ENCODE measurements around the gene NASP. TPM values are rescaled to one million over a fixed set of nuclear protein-coding genes. Genes with fewer than 3 reads are reported as not detected.

Gene NASP
- total and polyA plus RNA-seq, 2 of the 4 experiments (the other 2 are of a cell fraction) = 56.6 to 124 TPM

GRCh38 chr1:45647248-45648021 lies 63.6 kb downstream of the NASP start:
- Histone ChIP-seq H2BK5ac (ENCODE audit: low read depth, low read length, poor library complexity, severe bottlenecking) (no peak overlapping the region), H2BK15ac (ENCODE audit: low read depth, low read length) (no peak overlapping the region), H2BK20ac (ENCODE audit: low read depth, low read length) (no peak overlapping the region), H3K4ac (ENCODE audit: low read depth, low read length) (no peak overlapping the region), H3K56ac (ENCODE audit: extremely low read depth, insufficient read depth, low read length) (no peak overlapping the region), H3K9ac (ENCODE audit: low read depth, low read length) (no peak overlapping the region), H2BK120ac (ENCODE audit: low read depth, low read length) (no peak overlapping the region), H4K91ac (ENCODE audit: insufficient read depth, low read depth, low read length) (no peak overlapping the region), H4K20me1 (ENCODE audit: insufficient read depth, low read length) (0 out of 2 replicates have a peak, but pooled peaks cover 5% of the 10 kb centered on the region), H2AFZ (replicated peaks; ENCODE audit: low read length, poor library complexity) (no peak overlapping the region), H3K27me3 (ENCODE audit: control insufficient read depth, insufficient read depth, low read length) (no peaks in the 10 kb centered on the region), H3K9me3 (ENCODE audit: control insufficient read depth, insufficient read depth, low read length) (no peaks in the 10 kb centered on the region), H3K79me1 (ENCODE audit: low read depth in 1 of 2, low read length in 2 of 2) (peaks cover 30 to 53% of the 10 kb centered on the region in 2 experiments), H3K23ac (ENCODE audit: low read depth, low read length) (no peak overlapping the region), H3K4me1 (ENCODE audit: control insufficient read depth, insufficient read depth, low read length) (no peaks in the 10 kb centered on the region), H2AK5ac (ENCODE audit: low read depth, low read length) (no peak overlapping the region), H3K14ac (replicated peaks; ENCODE audit: low read depth, low read length) (no peak overlapping the region), H2AK9ac (replicated peaks; ENCODE audit: low read depth, low read length, poor library complexity) (no peak overlapping the region), H3K9me1 (ENCODE audit: insufficient read depth, low read length) (peaks cover 14% of the 10 kb centered on the region), H3K36me3 (ENCODE audit: control insufficient read depth, insufficient read depth, low read length) (peaks cover 29% of the 10 kb centered on the region), H3K4me2 (ENCODE audit: low read depth, low read length) (no peak overlapping the region), H3K4me3 (ENCODE audit: insufficient read depth, low read depth, low read length) (no peak overlapping the region), H3K18ac (ENCODE audit: low read depth, low read length) (no peak overlapping the region), H4K5ac (ENCODE audit: low read depth, low read length) (no peak overlapping the region), H3K27ac (ENCODE audit: insufficient read depth, low read length) (no peak overlapping the region), H4K8ac (ENCODE audit: low read depth in 2 of 2, low read length in 2 of 2) (no peak overlapping the region; a peak in 1 of 4 replicates)
- 100% methylated on average over 2 of the region's 9 CpGs; no CpG with 5 or more reads in 1 of the 2 experiments for WGBS, 2 experiments (ENCODE audit: extremely low coverage in 2 of 2, insufficient read length in 1 of 2)
- in situ Hi-C loops (cut with MboI; ENCODE audit: low sequenced_read_pairs) (no loop called here), intact Hi-C loops (cut with micrococcal nuclease) (no loop called here), dilution Hi-C loops (cut with HindIII; ENCODE audit: low sequenced_read_pairs, unreplicated experiment) (no loop called here)
- no TSS peak for BruUV-seq (replicated peaks)
- TF ChIP-seq RCOR1 (IDR thresholded peaks at IDR 0.05; ENCODE audit: insufficient replicate concordance, low read length) (no peak), MAFK (IDR thresholded peaks at IDR 0.05; ENCODE audit: low read depth, low read length) (no peak), MAZ (IDR thresholded peaks at IDR 0.05; ENCODE audit: borderline replicate concordance, low read depth, low read length) (no peak), FOS (IDR thresholded peaks at IDR 0.05; ENCODE audit: low read depth, low read length) (no peak), ELK1 (IDR thresholded peaks at IDR 0.05; ENCODE audit: borderline replicate concordance, low read depth, low read length) (no peak), POLR2A (IDR thresholded peaks at IDR 0.05; ENCODE audit: low read depth, low read length) (no peak), MXI1 (IDR thresholded peaks at IDR 0.05; ENCODE audit: borderline replicate concordance, low read depth, low read length) (no peak)
- ChIA-PET CTCF (no interaction called here), POLR2A (ENCODE audit: unreplicated experiment) (no interaction called here)
- ATAC-seq (ENCODE audit: low read depth) (no peak), DNase-seq (no peak)
